Sigmoid colon (tissue), 7 donors: ENCODE measurements around the gene BGLAP. TPM values are rescaled to one million over a fixed set of nuclear protein-coding genes. Genes with fewer than 3 reads are reported as not detected.

Experiments used
- DNase-seq: peaks from one replicate; pipeline ENCODE4 v3.0.0-alpha.2; 2019
- H3K27ac ChIP-seq, 4 donors: fragments of 200-600 bp; sonication (generic); one replicate each; pipeline ENCODE4 v1.5.1; 2016 to 2019; ENCODE audit warnings: mild to moderate bottlenecking in 1 of 4
- H3K27me3 ChIP-seq, 3 donors: fragments of 200-600 bp; sonication (generic); one replicate each; pipeline ENCODE4 v1.5.1; 2019; ENCODE audit warnings: mild to moderate bottlenecking in 1 of 3
- H3K36me3 ChIP-seq, 4 donors: fragments of 200-600 bp; sonication (generic); one replicate each; pipeline ENCODE4 v1.5.1; 2016 to 2019
- H3K4me1 ChIP-seq, 4 donors: fragments of 200-600 bp; sonication (generic); one replicate each; pipeline ENCODE4 v1.5.1; 2017 to 2019
- H3K4me3 ChIP-seq, 4 donors: fragments of 200-600 bp; sonication (generic); one replicate each; pipeline ENCODE4 v1.5.1; 2017 to 2019; ENCODE audit warnings: mild to moderate bottlenecking in 2 of 4, moderate library complexity in 1 of 4
- H3K9me3 ChIP-seq, 4 donors: fragments of 200-600 bp in 3 of 4; sonication (generic) in 3 of 4; one replicate each; pipeline versions ENCODE4 v1.5.1 to v1.6.1; 2013 to 2019
- EP300 ChIP-seq, 4 donors: sonication (generic); formaldehyde crosslinking; IDR thresholded peaks; one replicate each; pipeline ENCODE4 v1.6.1; 2017; ENCODE audit warnings: antibody characterized with exemption in 4 of 4
- POLR2A ChIP-seq, 2 donors: fragments of 450-650 bp; IDR thresholded peaks; one replicate each; pipeline ENCODE4 v1.6.1; 2016; ENCODE audit warnings: antibody characterized with exemption in 2 of 2, mild to moderate bottlenecking in 2 of 2, moderate library complexity in 2 of 2
- POLR2AphosphoS5 ChIP-seq, 4 donors: sonication (generic); formaldehyde crosslinking; IDR thresholded peaks; one replicate each; pipeline ENCODE4 v1.6.1; 2017; ENCODE audit warnings: antibody characterized with exemption in 4 of 4
- WGBS, 2 donors: extraction: QIAGEN DNeasy Blood & Tissue Kit; methylation state at CpG; one replicate each; pipeline ENCODE4 v1.1.7; 2013; 5-methylcytosine and 5-hydroxymethylcytosine counted together
- intact Hi-C: fragments of 100-400 bp; cut with DNase I; formaldehyde crosslinking; loops from one replicate; pipeline ENCODE4 v1.15.1; 2023
- polyA plus RNA-seq, 3 donors: library from polyadenylated mRNA; stranded (reverse); fragments of 200-250 nt; gene quantifications; one replicate each; pipeline ENCODE4 v1.2.3, GENCODE V29; 2013
- total RNA-seq, 4 donors: library from RNA; depleted of rRNA; stranded (reverse); fragments of >200 nt; gene quantifications; one replicate each; pipeline ENCODE4 v1.1.0, GENCODE V29; 2016
- TF ChIP-seq, protein P1 (sequence below), 4 experiments: fragments of 450-650 bp in 3 of 4; fragments of 200-600 bp in 1 of 4; IDR thresholded peaks; one replicate each; pipeline ENCODE4 v1.5.1; 2016 to 2019; ENCODE audit warnings: antibody characterized with exemption in 4 of 4, mild to moderate bottlenecking in 3 of 4, moderate library complexity in 2 of 4
- donor health status: healthy with polysubstance abuse.
- donor health status: Bipolar disorder and iron deficiency.
- donor health status: healthy.

The BGLAP gene
- total and polyA plus RNA-seq, 7 donors = 1.0 to 15.9 (median 4.3) TPM; not detected in 2

DNA sequence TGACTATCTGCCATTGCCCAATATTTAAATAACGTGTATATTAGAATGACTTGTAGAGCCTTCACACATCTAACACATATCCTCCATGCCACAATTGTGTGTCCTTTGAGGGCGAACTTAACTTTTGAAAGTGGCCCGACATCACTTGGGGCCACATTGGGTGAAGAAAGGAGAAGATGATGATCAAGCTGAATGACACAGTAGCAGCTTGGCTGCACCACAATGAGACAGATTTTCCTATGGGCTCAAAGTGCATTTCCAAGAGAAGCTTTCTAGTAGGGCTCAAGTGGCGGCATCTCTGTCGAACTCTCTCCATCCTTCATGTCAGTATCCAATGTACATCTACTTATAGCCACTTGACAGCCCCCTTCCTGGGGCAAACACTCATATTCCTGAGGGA is 3.7 kb upstream of the BGLAP start:
- intact Hi-C loops = no loop called here
- WGBS, 2 donors = 96 to 97% methylated on average over 5 of the region's 5 CpGs
- DNase-seq = no peak

DNA sequence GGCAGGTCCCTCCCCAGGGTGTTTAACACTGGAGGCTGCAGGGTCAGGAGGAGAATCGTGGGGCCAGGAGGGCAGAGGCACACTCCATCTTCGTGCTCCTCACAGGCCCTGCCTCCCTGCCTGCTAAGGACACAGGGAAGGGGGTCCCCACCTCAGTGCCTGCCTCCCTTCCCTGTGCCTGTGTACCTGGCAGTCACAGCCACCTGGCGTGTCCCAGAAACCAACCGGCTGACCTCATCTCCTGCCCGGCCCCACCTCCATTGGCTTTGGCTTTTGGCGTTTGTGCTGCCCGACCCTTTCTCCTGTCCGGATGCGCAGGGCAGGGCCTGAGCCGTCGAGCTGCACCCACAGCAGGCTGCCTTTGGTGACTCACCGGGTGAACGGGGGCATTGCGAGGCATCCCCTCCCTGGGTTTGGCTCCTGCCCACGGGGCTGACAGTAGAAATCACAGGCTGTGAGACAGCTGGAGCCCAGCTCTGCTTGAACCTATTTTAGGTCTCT is 623 bp upstream of the BGLAP start:
- Histone ChIP-seq H3K4me3 (no peak overlapping the region), H3K9me3 (no peaks in the 10 kb centered on the region), H3K36me3 (peaks cover 20 to 52% (median 28%) of the 10 kb centered on the region in 4 donors), H3K27ac (no peak overlapping the region), H3K4me1 (peaks cover 0 to 13% (median 10%) of the 10 kb centered on the region in 4 donors), H3K27me3 (peaks cover 11 to 26% (median 18%) of the 10 kb centered on the region in 3 donors)
- DNase-seq = no peak
- TF ChIP-seq POLR2AphosphoS5 (IDR thresholded peaks at IDR 0.05) = no peak
- TF ChIP-seq POLR2A (IDR thresholded peaks at IDR 0.05) = no peak
- TF ChIP-seq EP300 (IDR thresholded peaks at IDR 0.05) = no peak
- TF ChIP-seq, protein P1, sequence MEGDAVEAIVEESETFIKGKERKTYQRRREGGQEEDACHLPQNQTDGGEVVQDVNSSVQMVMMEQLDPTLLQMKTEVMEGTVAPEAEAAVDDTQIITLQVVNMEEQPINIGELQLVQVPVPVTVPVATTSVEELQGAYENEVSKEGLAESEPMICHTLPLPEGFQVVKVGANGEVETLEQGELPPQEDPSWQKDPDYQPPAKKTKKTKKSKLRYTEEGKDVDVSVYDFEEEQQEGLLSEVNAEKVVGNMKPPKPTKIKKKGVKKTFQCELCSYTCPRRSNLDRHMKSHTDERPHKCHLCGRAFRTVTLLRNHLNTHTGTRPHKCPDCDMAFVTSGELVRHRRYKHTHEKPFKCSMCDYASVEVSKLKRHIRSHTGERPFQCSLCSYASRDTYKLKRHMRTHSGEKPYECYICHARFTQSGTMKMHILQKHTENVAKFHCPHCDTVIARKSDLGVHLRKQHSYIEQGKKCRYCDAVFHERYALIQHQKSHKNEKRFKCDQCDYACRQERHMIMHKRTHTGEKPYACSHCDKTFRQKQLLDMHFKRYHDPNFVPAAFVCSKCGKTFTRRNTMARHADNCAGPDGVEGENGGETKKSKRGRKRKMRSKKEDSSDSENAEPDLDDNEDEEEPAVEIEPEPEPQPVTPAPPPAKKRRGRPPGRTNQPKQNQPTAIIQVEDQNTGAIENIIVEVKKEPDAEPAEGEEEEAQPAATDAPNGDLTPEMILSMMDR (IDR thresholded peaks at IDR 0.05) = no peak
- WGBS, 2 donors = 66 to 74% methylated on average over 15 of the region's 15 CpGs
- intact Hi-C loops = no loop called here

More for the DNA sequence above, 3.7 kb upstream of the BGLAP start:
- no peak for TF ChIP-seq POLR2AphosphoS5 (IDR thresholded peaks at IDR 0.05)
- no peak for TF ChIP-seq POLR2A (IDR thresholded peaks at IDR 0.05)
- TF ChIP-seq EP300 (IDR thresholded peaks at IDR 0.05) = no peak
- no peaks in the 10 kb centered on the region for H3K27me3 ChIP-seq
- no peak overlapping the region for H3K4me3 ChIP-seq
- no peaks in the 10 kb centered on the region for H3K9me3 ChIP-seq
- H3K4me1 ChIP-seq = no peaks in the 10 kb centered on the region
- no peak overlapping the region for H3K27ac ChIP-seq
- peaks cover 25 to 81% (median 44%) of the 10 kb centered on the region in 4 donors for H3K36me3 ChIP-seq

DNA sequence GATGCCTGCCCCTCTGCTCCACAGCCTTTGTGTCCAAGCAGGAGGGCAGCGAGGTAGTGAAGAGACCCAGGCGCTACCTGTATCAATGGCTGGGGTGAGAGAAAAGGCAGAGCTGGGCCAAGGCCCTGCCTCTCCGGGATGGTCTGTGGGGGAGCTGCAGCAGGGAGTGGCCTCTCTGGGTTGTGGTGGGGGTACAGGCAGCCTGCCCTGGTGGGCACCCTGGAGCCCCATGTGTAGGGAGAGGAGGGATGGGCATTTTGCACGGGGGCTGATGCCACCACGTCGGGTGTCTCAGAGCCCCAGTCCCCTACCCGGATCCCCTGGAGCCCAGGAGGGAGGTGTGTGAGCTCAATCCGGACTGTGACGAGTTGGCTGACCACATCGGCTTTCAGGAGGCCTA is 754 bp downstream of the BGLAP start:
- H3K27ac ChIP-seq = no peak overlapping the region
- peaks cover 0 to 21% (median 18%) of the 10 kb centered on the region in 4 donors for H3K4me1 ChIP-seq
- intact Hi-C loops = no loop called here
- no peak overlapping the region for H3K4me3 ChIP-seq
- peaks cover 12 to 39% (median 18%) of the 10 kb centered on the region in 4 donors for H3K36me3 ChIP-seq
- 81 to 85% methylated on average over 10 of the region's 10 CpGs for WGBS, 2 donors
- peaks cover 15 to 35% (median 18%) of the 10 kb centered on the region in 3 donors for H3K27me3 ChIP-seq
- no peak for DNase-seq
- H3K9me3 ChIP-seq = no peaks in the 10 kb centered on the region
- TF ChIP-seq EP300 (IDR thresholded peaks at IDR 0.05) (no peak), POLR2A (IDR thresholded peaks at IDR 0.05) (no peak), POLR2AphosphoS5 (IDR thresholded peaks at IDR 0.05) (no peak)
- TF ChIP-seq, protein P1 (IDR thresholded peaks at IDR 0.05) = no peak

DNA sequence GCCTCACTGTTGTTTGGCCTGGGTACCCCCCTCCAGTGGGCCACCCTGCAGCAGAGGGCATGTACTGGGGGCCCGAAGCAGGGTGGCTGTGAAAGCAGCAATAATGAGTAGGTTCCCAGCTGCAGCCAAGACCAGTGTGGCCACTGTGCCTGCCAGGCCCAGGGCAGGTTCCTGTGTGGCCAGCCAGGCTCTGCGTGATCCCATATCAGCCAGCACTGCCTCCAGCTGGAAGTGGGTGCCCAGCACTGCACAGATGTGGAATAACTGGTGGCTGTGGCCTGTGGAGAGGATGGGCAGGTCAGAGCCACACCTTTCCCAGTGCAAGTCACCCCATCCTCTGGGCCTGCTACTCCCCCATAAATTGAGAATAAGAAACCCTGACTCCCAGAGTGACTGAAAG is 2.1 kb downstream of the BGLAP start:
- Histone ChIP-seq H3K27me3 (peaks cover 15 to 35% (median 18%) of the 10 kb centered on the region in 3 donors), H3K4me3 (no peak overlapping the region), H3K4me1 (peaks cover 0 to 26% (median 23%) of the 10 kb centered on the region in 4 donors), H3K27ac (no peak overlapping the region), H3K9me3 (no peaks in the 10 kb centered on the region), H3K36me3 (peaks cover 0 to 25% (median 9%) of the 10 kb centered on the region in 4 donors)
- TF ChIP-seq EP300 (IDR thresholded peaks at IDR 0.05) = no peak
- TF ChIP-seq, protein P1 (IDR thresholded peaks at IDR 0.05) = no peak
- 76 to 94% methylated on average over 2 of the region's 2 CpGs for WGBS, 2 donors
- intact Hi-C loops = no loop called here
- no peak for DNase-seq

DNA sequence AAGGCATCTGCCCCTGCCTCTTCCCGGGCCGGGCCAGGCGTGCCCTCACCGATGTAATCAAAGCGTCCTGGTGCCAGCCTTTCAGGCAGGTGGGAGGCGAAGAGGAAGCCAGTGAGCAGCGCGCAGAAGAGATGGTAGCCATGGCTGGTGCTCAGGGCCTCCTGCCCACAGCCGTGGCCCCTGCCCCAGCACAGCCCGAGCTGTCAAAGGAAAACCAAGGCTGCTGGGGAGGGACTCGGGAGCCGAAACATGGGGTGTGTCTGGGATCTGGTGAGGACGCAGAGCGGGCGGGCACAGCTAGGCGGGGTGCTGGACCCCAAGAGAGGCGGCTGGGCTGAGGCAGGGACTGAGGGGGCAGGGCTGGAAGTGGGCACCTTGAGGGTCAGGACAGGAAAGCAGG is 2.7 kb downstream of the BGLAP start:
- intact Hi-C loops = no loop called here
- Histone ChIP-seq H3K9me3 (no peaks in the 10 kb centered on the region), H3K27me3 (peaks cover 15 to 35% (median 18%) of the 10 kb centered on the region in 3 donors), H3K4me1 (peaks cover 0 to 26% (median 23%) of the 10 kb centered on the region in 4 donors), H3K27ac (no peak overlapping the region), H3K36me3 (peaks cover 0 to 25% (median 8%) of the 10 kb centered on the region in 4 donors), H3K4me3 (no peak overlapping the region)
- DNase-seq = no peak
- TF ChIP-seq POLR2AphosphoS5 (IDR thresholded peaks at IDR 0.05) (no peak), EP300 (IDR thresholded peaks at IDR 0.05) (no peak), POLR2A (IDR thresholded peaks at IDR 0.05) (no peak)
- TF ChIP-seq, protein P1 (IDR thresholded peaks at IDR 0.05) = no peak
- WGBS, 2 donors = 29 to 88% methylated on average over 17 of the region's 17 CpGs
